ENCODE data around the gene PRKAR1A.

GRCh38 chr17:68587026-68587425 is 74.8 kb downstream of the PRKAR1A start:
- TF ChIP-seq, protein P1, sequence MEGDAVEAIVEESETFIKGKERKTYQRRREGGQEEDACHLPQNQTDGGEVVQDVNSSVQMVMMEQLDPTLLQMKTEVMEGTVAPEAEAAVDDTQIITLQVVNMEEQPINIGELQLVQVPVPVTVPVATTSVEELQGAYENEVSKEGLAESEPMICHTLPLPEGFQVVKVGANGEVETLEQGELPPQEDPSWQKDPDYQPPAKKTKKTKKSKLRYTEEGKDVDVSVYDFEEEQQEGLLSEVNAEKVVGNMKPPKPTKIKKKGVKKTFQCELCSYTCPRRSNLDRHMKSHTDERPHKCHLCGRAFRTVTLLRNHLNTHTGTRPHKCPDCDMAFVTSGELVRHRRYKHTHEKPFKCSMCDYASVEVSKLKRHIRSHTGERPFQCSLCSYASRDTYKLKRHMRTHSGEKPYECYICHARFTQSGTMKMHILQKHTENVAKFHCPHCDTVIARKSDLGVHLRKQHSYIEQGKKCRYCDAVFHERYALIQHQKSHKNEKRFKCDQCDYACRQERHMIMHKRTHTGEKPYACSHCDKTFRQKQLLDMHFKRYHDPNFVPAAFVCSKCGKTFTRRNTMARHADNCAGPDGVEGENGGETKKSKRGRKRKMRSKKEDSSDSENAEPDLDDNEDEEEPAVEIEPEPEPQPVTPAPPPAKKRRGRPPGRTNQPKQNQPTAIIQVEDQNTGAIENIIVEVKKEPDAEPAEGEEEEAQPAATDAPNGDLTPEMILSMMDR (IDR thresholded peaks at IDR 0.05), result no peak
- no peak for TF ChIP-seq POLR2A (IDR thresholded peaks at IDR 0.05)
